HG03571 (cell line): ENCODE data around the gene MAPRE3.

ENCODE experiments used
- ATAC-seq: cut with Tn5 transposase; IDR thresholded peaks from one replicate; pipeline ENCODE4 v1.9.1; 2021; ENCODE audit not compliant: unreplicated experiment

Gene MAPRE3

GRCh38 chr2:27038631-27039339 lies 68.3 kb downstream of the MAPRE3 start:
- ATAC-seq, result no peak

- ATAC-seq, result no peak
These were observed 69.0 kb downstream of the MAPRE3 start for GRCh38 chr2:27039426-27039825.

- ATAC-seq, result no peak
These were observed 69.4 kb downstream of the MAPRE3 start for GRCh38 chr2:27039871-27040270.

GRCh38 chr2:27040282-27040681 lies 69.8 kb downstream of the MAPRE3 start:
- ATAC-seq, result no peak

- peak; percentile 10 for ATAC-seq
These were observed 71.3 kb downstream of the MAPRE3 start for GRCh38 chr2:27041752-27042151.

- ATAC-seq, result peak; percentile 68
These were observed 71.8 kb downstream of the MAPRE3 start for GRCh38 chr2:27042159-27042661.

- ATAC-seq, result no peak
These were observed 72.7 kb downstream of the MAPRE3 start for GRCh38 chr2:27042985-27043634.

GRCh38 chr2:27049422-27050280 lies 79.2 kb downstream of the MAPRE3 start:
- ATAC-seq, result peak; percentile 22

- peak; percentile 49 for ATAC-seq
These were observed 80.0 kb downstream of the MAPRE3 start for GRCh38 chr2:27050281-27050995.

GRCh38 chr2:27050996-27051901 lies 80.8 kb downstream of the MAPRE3 start, which contains the start of gene AGBL5:
Gene AGBL5 (plus strand): TSS chr2:27051668. CDS start chr2:27052959, 1,291 bp downstream.
- peak; percentile 55 for ATAC-seq

- ATAC-seq, result no peak
These were observed 81.6 kb downstream of the MAPRE3 start for GRCh38 chr2:27051902-27052645.

GRCh38 chr2:27053321-27053720 lies 82.9 kb downstream of the MAPRE3 start:
- ATAC-seq, result no peak

- ATAC-seq, result no peak
These were observed 83.3 kb downstream of the MAPRE3 start for GRCh38 chr2:27053776-27054175.

GRCh38 chr2:27054721-27055120 lies 84.3 kb downstream of the MAPRE3 start:
- no peak for ATAC-seq

GRCh38 chr2:27057184-27057583 lies 86.7 kb downstream of the MAPRE3 start:
- ATAC-seq, result no peak

GRCh38 chr2:27058210-27058609 lies 87.8 kb downstream of the MAPRE3 start:
- no peak for ATAC-seq

- no peak for ATAC-seq
These were observed 88.8 kb downstream of the MAPRE3 start for GRCh38 chr2:27059141-27059820.

GRCh38 chr2:27060323-27060722 lies 89.9 kb downstream of the MAPRE3 start:
- ATAC-seq, result no peak
